Metanephros (tissue), 2 donors: ENCODE data around the gene ASS1. TPM values are rescaled to one million over a fixed set of nuclear protein-coding genes. Genes with fewer than 3 reads are reported as not detected.

Experiments used
- small RNA-seq: library from RNA; depleted of rRNA; stranded (forward); fragments of <200 nt; gene quantifications from one replicate; pipeline ENCODE3, GENCODE V24; 2014; ENCODE audit warnings: low replicate concordance
- total RNA-seq: library from RNA; depleted of rRNA; stranded (reverse); fragments of >200 nt; gene quantifications from one replicate; pipeline ENCODE4 v1.2.3, GENCODE V29; 2014

The ASS1 gene
- total RNA-seq: 140 TPM

GRCh38 chr9:130444565-130445221, at the start of gene ASS1:
TSS of gene ASS1 (plus strand) at chr9:130444961. CDS start at chr9:130452229, 7,268 bp downstream.

Small RNA genes lying within 50 kb of the gene (small RNA-seq; reads per million reads assigned to genes)
- not detected for gene RN7SL665P

Other genes starting within 250 kb of the ASS1 start
- gene HMCN2, start 179.2 kb upstream of the ASS1 start, total RNA-seq: 5.9 TPM
- 51.8 TPM for gene FUBP3, start 134.6 kb downstream of the ASS1 start, total RNA-seq
- gene PRDM12, start 219.6 kb downstream of the ASS1 start, total RNA-seq: not detected
- gene EXOSC2, start 248.8 kb downstream of the ASS1 start, total RNA-seq: 26.2 TPM